ENCODE results near the gene VEGFA. TPM values are rescaled to one million over a fixed set of nuclear protein-coding genes. Genes with fewer than 3 reads are reported as not detected.

The VEGFA gene
- total RNA-seq, result 100 to 1,000 TPM; 127 to 335 TPM

DNA sequence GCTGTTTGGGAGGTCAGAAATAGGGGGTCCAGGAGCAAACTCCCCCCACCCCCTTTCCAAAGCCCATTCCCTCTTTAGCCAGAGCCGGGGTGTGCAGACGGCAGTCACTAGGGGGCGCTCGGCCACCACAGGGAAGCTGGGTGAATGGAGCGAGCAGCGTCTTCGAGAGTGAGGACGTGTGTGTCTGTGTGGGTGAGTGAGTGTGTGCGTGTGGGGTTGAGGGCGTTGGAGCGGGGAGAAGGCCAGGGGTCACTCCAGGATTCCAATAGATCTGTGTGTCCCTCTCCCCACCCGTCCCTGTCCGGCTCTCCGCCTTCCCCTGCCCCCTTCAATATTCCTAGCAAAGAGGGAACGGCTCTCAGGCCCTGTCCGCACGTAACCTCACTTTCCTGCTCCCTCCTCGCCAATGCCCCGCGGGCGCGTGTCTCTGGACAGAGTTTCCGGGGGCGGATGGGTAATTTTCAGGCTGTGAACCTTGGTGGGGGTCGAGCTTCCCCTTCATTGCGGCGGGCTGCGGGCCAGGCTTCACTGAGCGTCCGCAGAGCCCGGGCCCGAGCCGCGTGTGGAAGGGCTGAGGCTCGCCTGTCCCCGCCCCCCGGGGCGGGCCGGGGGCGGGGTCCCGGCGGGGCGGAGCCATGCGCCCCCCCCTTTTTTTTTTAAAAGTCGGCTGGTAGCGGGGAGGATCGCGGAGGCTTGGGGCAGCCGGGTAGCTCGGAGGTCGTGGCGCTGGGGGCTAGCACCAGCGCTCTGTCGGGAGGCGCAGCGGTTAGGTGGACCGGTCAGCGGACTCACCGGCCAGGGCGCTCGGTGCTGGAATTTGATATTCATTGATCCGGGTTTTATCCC lies at the start of gene VEGFA:
Gene VEGFA (plus strand): TSS at position 686 of the 846 bp plus-strand sequence.
- Histone ChIP-seq H3K4me3 (peak within 1 kb of the TSS; percentile 77 to 83), H3K36me3 (no peaks in the 10 kb centered on the region), H3K4me1 (replicated peaks) (peaks cover 12% of the 10 kb centered on the region), H3K9me3 (no peaks in the 10 kb centered on the region), H3K27me3 (replicated peaks; ENCODE audit: insufficient read depth) (no peaks in the 10 kb centered on the region), H3K27ac (peak within 1 kb of the TSS; percentile 90 to 95)
- intact Hi-C loops (cut with DNase I), result loop anchor here (1.0 to 5.0 kb wide), 6 partner anchors 102 to 309 kb away; no protein-coding TSS in a partner anchor
- peak; percentile 88 for DNase-seq (ENCODE audit: low spot score)
- under 1% methylated on average over 62 of the region's 62 CpGs for WGBS
- TF ChIP-seq CTCF (IDR thresholded peaks at IDR 0.05), result peak; percentile 93 to 99 (median 98)
- TF ChIP-seq POLR2AphosphoS5 (IDR thresholded peaks at IDR 0.05), result peak; percentile 84
- TF ChIP-seq POLR2A (IDR thresholded peaks at IDR 0.05), result peak; percentile 92

GRCh38 chr6:43720999-43721398 lies 49.0 kb upstream of the VEGFA start:
- WGBS, result 82% methylated on average over 4 of the region's 4 CpGs

DNA sequence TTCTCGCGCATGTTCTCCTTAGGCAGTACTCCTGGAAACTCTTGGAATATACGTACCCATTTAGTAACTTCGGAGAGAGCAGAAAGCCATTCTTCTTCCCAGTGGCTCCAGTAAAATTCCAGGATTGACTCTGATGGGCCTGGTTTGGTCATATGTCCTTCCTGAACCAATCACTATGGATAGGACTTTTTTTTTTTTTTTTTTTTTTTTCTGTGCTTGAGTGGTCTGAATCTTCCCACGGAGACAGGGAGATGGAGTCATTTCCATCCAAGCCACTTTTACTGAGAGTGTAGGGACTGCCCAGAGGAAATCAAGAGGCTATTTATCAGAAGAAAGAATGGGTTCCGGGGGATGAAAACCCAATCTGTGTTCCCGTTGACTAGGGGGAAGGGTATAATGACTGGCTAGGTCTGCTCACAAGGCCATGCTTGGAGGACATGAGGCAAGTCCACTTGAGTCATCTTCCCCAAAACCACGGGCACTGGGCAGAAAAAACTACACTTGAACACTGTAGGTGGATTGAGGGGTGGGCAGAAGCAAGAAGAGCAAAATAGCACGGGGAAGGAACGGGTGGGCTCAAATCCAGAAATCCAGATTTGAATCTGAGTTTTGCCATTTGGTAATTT lies 47.0 kb upstream of the VEGFA start:
- H3K4me3 ChIP-seq, result no peak overlapping the region
- intact Hi-C loops (cut with DNase I), result no loop called here

More at GRCh38 chr6:43720999-43721398, 49.0 kb upstream of the VEGFA start:
- Histone ChIP-seq H3K9me3 (no peaks in the 10 kb centered on the region), H3K36me3 (no peaks in the 10 kb centered on the region), H3K27ac (no peak overlapping the region), H3K27me3 (replicated peaks; ENCODE audit: insufficient read depth) (no peaks in the 10 kb centered on the region), H3K4me3 (no peak overlapping the region), H3K4me1 (replicated peaks) (peaks cover 16% of the 10 kb centered on the region)
- intact Hi-C loops (cut with DNase I), result no loop called here
- DNase-seq (ENCODE audit: low spot score), result no peak
- no peak for TF ChIP-seq POLR2A (IDR thresholded peaks at IDR 0.05)
- no peak for TF ChIP-seq CTCF (IDR thresholded peaks at IDR 0.05)
- TF ChIP-seq POLR2AphosphoS5 (IDR thresholded peaks at IDR 0.05), result no peak

DNA sequence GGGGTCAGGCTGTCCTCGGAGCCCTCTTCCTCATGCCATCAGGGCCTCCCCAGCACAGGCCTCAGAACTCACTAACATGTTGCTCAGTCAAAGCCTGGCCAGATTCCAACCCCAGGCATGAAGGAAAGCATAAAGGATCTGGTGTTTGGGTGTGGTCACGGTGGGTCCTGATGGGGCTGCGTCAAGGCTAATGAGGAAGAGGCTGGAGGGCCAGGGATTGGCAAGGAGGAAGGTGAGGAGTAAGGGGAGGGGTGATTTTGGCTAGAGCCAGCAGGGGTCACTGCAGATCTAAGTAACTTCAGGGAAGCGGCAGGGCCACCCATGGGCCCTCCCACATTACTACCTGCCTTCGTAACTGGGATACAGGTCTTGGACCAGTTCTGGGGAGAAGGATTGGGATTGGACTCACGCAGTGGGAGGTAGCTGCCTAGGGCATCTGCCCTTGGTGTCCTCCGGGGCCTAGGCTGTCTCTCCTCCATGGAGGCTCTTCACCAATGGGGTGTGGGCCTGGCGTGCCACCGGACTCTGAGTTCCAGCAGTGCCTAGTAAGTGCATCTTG lies 46.2 kb upstream of the VEGFA start:
- Histone ChIP-seq H3K36me3 (no peaks in the 10 kb centered on the region), H3K4me3 (no peak overlapping the region), H3K4me1 (replicated peaks) (peaks cover 13% of the 10 kb centered on the region), H3K27ac (peak overlapping the region in 1 of 2 donors; percentile 84), H3K27me3 (replicated peaks; ENCODE audit: insufficient read depth) (no peaks in the 10 kb centered on the region), H3K9me3 (no peaks in the 10 kb centered on the region)
- peak; percentile 84 for DNase-seq (ENCODE audit: low spot score)
- TF ChIP-seq POLR2AphosphoS5 (IDR thresholded peaks at IDR 0.05) (peak; percentile 80), CTCF (IDR thresholded peaks at IDR 0.05) (peak; percentile 16 to 86 (median 72)), POLR2A (IDR thresholded peaks at IDR 0.05) (peak; percentile 53)
- intact Hi-C loops (cut with DNase I), result no loop called here
- 56% methylated on average over 9 of the region's 9 CpGs for WGBS

More for the DNA sequence above, 47.0 kb upstream of the VEGFA start:
- Histone ChIP-seq H3K36me3 (no peaks in the 10 kb centered on the region), H3K27me3 (replicated peaks; ENCODE audit: insufficient read depth) (no peaks in the 10 kb centered on the region), H3K4me1 (replicated peaks) (peaks cover 13% of the 10 kb centered on the region), H3K27ac (no peak overlapping the region), H3K9me3 (no peaks in the 10 kb centered on the region)
- WGBS, result 87% methylated on average over 10 of the region's 10 CpGs
- no peak for TF ChIP-seq CTCF (IDR thresholded peaks at IDR 0.05)
- TF ChIP-seq POLR2A (IDR thresholded peaks at IDR 0.05), result no peak
- no peak for TF ChIP-seq POLR2AphosphoS5 (IDR thresholded peaks at IDR 0.05)
- no peak for DNase-seq (ENCODE audit: low spot score)
